GM12892 (cell line): Measurements from ENCODE around the gene GLT1D1.

Experiments
- POLR2A ChIP-seq: IDR thresholded peaks from 2 replicates; pipeline ENCODE4 v1.6.1; 2011; ENCODE audit warnings: low read depth, low read length, control low read depth
- POLR2AphosphoS5 ChIP-seq: IDR thresholded peaks from 2 replicates; pipeline ENCODE4 v1.6.1; 2011; ENCODE audit warnings: low read depth, low read length, control low read depth
- TAF1 ChIP-seq: IDR thresholded peaks from 2 replicates; pipeline ENCODE4 v1.6.1; 2011; ENCODE audit warnings: low read depth, mild to moderate bottlenecking, control low read depth, low read length, borderline replicate concordance

- TF ChIP-seq POLR2AphosphoS5 (no peak), TAF1 (no peak), POLR2A (no peak)
Measured at GRCh38 chr12:128827724-128828123, 25.6 kb upstream of the GLT1D1 start.
